ENCODE measurements around the gene EEPD1.

Gene EEPD1

GRCh38 chr7:36280840-36281812, 128.1 kb downstream of the EEPD1 start:
- peak; percentile 92 for DNase-seq (ENCODE audit: low read depth)

- DNase-seq (ENCODE audit: low read depth) = peak; percentile 44
These were observed 129.1 kb downstream of the EEPD1 start for GRCh38 chr7:36281945-36282717.

DNA sequence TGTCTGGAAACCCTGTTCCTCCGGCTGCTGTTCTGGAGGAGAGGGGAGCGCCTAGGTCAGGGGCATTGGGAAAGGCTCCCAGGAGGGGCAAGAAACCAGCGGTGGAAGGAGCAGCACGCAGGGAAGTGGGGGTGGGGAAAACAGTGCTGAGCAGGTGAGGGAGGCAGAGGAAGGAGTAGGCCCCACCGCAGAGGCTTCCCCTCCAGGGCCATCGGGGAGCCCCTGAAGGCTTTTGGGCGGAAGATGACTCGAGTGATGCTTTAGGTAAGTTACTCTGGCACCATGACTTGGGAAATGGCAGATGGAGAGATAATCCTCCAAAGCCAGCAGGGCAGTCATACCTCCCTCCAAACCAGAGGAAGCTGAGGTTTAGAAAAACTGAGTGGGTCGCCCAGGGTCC, 130.1 kb downstream of the EEPD1 start:
- DNase-seq (ENCODE audit: low read depth) = no peak

DNA sequence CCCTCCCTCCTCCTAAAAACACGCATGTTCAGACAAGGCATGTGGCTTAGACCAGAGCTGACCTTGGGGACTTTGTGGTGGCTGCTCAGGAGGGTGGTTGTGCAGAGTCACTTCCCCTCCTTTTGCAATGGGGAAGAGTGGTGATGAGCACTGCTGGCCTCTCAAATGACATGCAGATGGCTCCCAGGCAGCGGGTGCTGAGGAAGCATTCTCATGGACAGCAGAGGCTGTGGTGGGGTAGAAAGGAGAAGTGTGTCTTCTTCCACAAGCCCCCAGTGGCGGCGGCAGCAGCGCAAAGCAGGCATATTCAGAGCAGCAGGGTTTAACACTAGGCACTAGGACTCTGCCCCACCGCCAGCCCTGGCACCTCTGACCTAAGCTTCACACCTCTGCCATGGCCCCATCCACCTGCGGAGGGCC, 130.7 kb downstream of the EEPD1 start:
- no peak for DNase-seq (ENCODE audit: low read depth)

GRCh38 chr7:36284456-36285090, 131.5 kb downstream of the EEPD1 start:
- no peak for DNase-seq (ENCODE audit: low read depth)

DNA sequence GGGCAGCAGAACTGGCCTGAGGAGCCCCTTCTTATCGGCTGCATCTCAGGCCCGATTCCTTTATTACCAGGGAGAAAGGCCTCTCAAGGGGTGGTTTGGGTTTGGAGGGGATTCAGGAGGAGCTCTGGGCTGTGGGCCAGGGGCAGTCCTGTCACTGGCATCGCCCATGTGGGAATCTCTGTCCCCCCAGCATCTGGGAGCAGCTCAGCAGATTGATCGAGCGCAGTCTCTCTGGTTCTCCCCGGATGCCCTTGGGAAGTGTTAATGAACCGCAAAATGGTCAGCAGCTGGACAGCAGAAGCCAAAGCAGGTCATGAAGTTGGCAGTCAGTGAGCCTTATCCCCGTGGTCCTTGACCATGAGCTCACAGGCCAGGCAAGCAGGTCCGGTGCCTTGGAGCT, 132.2 kb downstream of the EEPD1 start:
- no peak for DNase-seq (ENCODE audit: low read depth)

DNA sequence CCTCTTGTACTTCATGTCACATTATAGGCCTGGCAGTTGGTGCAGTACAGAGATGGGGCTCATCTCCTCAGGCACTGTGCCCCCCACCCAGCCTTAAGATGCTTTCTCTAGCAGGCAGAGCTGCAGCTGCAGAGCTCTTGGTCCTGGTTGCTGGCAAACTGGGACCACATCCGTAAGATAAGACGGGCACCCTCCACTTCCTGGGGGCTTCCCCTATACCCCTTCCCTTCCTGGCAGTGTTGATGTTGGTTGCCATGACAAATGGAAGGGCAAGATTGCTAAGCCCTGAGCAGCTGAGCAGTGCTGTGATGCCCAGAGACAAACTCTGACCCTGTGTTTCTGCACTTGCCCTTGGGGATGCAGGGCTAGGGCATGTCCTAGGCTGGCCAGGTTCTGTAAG, 133.2 kb downstream of the EEPD1 start:
- no peak for DNase-seq (ENCODE audit: low read depth)

- DNase-seq (ENCODE audit: low read depth) = no peak
These were observed 133.6 kb downstream of the EEPD1 start for GRCh38 chr7:36286688-36287087.

DNA sequence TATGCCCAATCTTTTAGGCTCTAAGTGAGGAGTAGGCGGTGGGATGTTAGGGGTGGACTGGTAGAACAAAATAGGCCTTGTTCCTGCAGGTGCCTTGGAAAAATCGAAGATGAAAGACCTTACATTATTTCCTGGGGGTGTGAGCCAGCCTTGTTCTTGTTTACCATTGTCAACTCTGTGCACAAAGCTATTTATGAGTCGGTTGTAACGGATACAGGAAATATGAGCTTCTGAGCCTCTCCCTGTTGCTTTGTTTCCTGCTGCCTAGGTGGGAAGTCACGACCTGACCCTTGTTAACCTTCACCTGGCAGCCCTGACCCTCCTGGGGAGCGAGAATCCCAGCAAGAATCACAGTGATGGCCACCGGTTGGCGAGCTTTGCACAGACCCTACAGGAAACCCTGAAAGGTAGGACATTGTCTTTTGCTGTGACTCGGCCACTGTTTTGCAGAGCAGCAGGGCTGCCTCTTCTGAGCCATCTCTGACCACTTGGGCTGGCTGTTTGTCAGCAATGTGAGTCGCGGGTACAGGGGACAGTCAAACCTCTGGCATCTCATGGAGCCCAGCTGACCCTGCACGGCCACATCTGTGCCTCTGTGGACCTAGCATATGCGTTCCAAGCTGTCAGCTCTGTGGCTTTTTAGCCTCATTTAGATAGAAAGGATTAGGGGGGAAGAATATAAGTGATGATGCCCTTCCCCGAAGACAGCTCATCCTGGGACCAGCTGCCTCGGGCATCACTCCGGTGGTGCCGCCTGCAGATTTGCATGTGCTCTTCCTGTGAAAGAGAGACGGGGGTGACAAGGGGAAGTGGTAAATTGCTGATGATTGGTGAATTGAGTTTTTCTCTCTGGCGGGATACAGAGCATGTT, 134.6 kb downstream of the EEPD1 start:
- DNase-seq (ENCODE audit: low read depth) = peak; percentile 48

GRCh38 chr7:36288501-36288900, 135.4 kb downstream of the EEPD1 start:
- no peak for DNase-seq (ENCODE audit: low read depth)

- DNase-seq (ENCODE audit: low read depth) = no peak
These were observed 137.0 kb downstream of the EEPD1 start for GRCh38 chr7:36289833-36290661.

DNA sequence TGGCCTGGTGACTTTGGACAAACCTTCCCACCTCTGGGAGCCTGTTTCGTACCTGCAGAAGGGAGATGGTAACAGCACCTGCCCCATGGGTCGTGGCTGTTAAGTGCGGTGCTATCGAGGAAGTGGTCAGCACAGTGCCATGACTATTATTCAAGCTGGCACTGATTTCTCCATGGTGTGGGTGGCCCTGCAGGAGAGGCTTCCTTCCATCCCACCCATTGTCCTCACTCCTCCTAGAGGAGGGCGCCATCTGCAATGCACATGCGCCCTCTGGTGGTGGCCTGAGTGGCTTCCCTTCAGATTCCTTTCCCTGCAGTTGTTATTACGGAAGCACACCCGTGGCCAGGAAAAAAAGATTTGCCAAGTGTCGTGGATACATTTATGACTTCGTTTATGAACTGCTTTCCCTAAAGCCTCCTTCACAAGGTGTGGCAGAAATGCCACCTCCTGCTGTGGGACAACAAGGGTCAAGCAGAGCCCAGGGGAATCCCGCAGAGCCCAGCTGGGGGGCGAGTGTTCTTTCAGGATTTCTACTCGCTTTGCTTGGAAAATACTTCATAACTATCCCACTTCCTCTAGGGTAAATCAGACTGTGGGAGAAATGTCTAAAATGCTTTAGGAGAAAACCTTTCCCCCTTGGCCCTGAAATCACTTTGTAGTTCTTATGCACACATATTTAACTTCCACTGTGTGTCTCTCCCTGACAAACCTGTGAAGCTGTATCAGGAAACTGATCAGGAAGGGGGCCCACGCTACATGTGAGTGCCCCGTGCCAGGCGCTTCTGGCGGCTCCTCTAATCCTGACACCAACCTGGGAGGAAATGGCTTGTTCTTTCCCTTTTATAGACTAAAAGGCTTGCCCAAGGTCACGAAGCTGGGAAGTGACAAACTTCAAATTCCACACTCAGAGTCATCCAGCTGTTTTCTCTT, 138.6 kb downstream of the EEPD1 start:
- peak; percentile 88 for DNase-seq (ENCODE audit: low read depth)

GRCh38 chr7:36295090-36295489, 142.0 kb downstream of the EEPD1 start:
- DNase-seq (ENCODE audit: low read depth) = no peak

DNA sequence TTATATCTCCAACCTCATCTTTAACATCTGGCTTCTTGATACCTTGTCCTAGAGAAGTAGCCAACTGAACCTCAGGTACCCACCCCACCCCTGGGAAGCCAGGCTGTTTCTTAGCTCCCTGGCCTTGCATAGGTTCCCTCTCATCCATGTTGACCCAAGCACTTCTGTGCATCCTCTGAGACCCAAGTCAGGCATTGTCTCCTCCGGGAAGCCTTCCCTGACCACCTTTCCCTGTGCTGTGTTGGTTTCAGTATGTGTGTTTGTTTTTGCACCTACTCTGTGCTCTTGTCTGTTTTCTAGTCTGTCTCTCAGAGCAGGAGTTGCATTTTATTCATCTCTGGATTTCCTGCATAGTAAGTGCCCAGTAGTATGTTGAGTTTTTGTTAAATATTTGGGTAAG, 143.2 kb downstream of the EEPD1 start:
- DNase-seq (ENCODE audit: low read depth) = no peak

DNA sequence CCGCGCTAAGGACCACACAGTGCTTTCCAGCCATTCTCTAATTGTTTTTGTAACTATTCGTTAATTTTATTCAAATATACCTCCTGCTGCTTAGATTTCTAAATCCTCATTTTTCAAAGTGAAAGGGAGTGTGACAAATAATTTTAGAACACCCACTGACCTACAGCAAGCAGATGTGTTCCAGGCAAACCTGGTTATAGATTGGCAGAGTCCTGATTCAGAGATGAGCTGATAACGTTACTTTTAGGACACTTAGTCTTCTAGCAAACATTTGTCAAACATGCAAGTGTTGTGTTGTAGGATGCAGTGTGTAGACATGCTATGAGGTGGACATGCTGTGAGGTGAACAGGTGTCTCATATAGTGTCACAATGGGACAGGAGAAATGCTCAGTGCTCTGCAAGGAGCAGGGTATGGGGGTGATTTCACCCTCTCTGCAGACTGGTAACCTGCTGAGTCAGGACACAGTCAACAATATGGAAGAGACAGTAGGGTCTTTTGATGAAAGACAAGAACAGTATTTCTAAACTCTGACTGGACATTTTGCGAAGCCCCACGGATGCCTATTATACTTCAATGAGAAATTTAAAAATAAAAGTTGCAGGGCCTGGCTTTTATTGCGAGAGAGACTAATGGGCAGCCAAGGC, 144.4 kb downstream of the EEPD1 start:
- DNase-seq (ENCODE audit: low read depth) = no peak

- DNase-seq (ENCODE audit: low read depth) = no peak
These were observed 145.1 kb downstream of the EEPD1 start for GRCh38 chr7:36298106-36298505.

DNA sequence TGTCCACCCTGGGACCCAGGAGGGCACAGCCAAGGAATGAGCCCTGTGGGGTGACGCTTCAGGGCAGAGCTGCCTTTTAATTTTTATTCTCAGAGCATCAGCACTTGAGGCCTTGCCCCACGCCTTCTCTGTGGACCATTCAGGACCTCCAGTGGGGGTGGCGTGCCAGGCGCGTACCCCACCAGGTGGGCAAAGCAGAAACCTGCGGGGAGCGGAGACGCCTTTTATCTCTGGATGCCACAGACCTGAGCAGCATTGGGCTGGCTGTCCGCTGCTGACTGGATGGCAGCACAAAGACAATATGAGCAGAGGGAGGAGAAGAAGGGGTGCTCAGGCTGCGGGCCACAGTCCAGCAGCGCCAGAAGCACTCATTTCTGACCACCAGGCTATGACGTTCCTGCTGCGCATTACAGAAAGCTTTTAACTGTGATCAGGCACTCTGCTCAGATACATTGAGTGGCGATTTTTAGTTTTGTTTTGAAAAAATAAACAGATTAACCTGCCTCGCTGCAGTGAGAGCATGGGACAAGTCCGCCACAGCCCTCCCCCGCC, 146.2 kb downstream of the EEPD1 start:
- DNase-seq (ENCODE audit: low read depth) = no peak

DNA sequence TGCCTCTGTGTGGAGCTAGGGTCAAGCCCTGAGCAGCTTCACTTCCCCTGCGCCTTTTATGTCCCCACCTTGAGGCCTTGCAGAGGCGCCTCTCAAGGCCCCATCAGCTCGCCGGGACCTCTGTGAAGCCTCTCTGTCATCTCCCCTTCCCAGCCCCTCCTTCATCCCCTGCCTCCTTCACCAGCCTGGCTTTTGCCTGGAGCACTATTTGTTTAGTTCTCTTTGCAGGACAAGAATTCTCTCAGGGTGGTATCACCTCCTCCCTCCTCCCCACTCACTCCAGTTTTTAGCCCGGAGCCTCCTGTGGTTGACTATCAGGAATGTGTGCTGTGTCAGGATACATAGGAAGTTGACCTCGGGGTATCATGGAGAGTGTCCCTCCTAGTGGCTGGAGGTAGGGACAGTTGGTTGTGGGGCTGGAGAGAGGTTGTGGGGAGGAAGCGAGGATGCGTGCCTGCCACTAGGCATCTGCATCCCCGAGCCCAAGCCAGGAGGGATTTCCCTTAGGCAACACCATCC, 146.8 kb downstream of the EEPD1 start:
- DNase-seq (ENCODE audit: low read depth) = peak; percentile 27
